HepG2 (cell line): ENCODE measurements around the gene ANO9. TPM values are rescaled to one million over a fixed set of nuclear protein-coding genes. Genes with fewer than 3 reads are reported as not detected.

Source experiments
- ATAC-seq: fragments of 200-7000 bp; cut with Tn5 transposase; 3 replicates; pipeline ENCODE4 v1.9.1; 2020; ENCODE audit warnings: mild to moderate bottlenecking, moderate library complexity
- BruUV-seq: library from RNA; stranded (reverse); fragments of 400-500 nt; replicated peaks from 2 replicates; lab custom pipeline; 2021; lab: Mats Ljungman, UMichigan
- CTCF ChIA-PET: fragments of 300-600 bp; formaldehyde crosslinking; extraction: SDS; loops from one replicate; lab custom pipeline; 2021; ENCODE audit warnings: low total read pairs, inconsistent platforms, low intra/inter-chr PET ratio; lab: Yijun Ruan, JAX
- POLR2A ChIA-PET: fragments of 350-600 bp; sonication (Branson Sonifier 250); formaldehyde crosslinking; loops from one replicate; lab custom pipeline; 2020; ENCODE audit warnings: antibody characterized with exemption, inconsistent platforms; lab: Yijun Ruan, JAX
- DNase-seq: peaks from one replicate; pipeline ENCODE4 v3.0.0-alpha.2; 2015; ENCODE audit warnings: low spot score
- FAIRE-seq: peaks from 3 replicates; lab custom pipeline; 2011; peaks lifted over from hg19 to GRCh38; lab: Jason Lieb, UNC
- H2AFZ ChIP-seq: one replicate; pipeline ENCODE4 v1.6.1; 2011; ENCODE audit warnings: low read length, inconsistent platforms
- H3K27ac ChIP-seq: fragments of 300-600 bp; 3 replicates; pipeline ENCODE4 v1.8.0; 2011; ENCODE audit warnings: mixed run types, mild to moderate bottlenecking, mixed read lengths, low read length, inconsistent platforms; ENCODE audit not compliant: insufficient read depth; ENCODE audit errors: extremely low read length
- H3K27me3 ChIP-seq, 2 experiments: fragments of 200-600 bp in 1 of 2; 2 replicates in 1 of 2; 3 replicates in 1 of 2; pipeline versions ENCODE4 v1.6.0 to v1.8.0; 2011; ENCODE audit warnings: low read length in 2 of 2, mild to moderate bottlenecking in 2 of 2, moderate library complexity in 2 of 2, inconsistent platforms in 1 of 2; ENCODE audit not compliant: insufficient read depth in 2 of 2, control insufficient read depth in 1 of 2
- H3K36me3 ChIP-seq, 2 experiments: fragments of 200-600 bp in 1 of 2; replicated peaks in 1 of 2; 2 replicates in 1 of 2; 3 replicates in 1 of 2; pipeline versions ENCODE4 v1.5.1 to v1.8.0; 2011; ENCODE audit warnings: low read length in 2 of 2, inconsistent platforms in 1 of 2; ENCODE audit not compliant: insufficient read depth in 2 of 2, control insufficient read depth in 1 of 2
- H3K4me1 ChIP-seq: 2 replicates; pipeline ENCODE4 v1.5.1; 2012; ENCODE audit warnings: low read length, inconsistent platforms; ENCODE audit not compliant: insufficient read depth
- H3K4me2 ChIP-seq: 2 replicates; pipeline ENCODE4 v1.6.0; 2011; ENCODE audit warnings: low read depth, low read length, inconsistent platforms
- H3K4me3 ChIP-seq, 3 experiments: fragments of 200-600 bp in 1 of 3; sonication (generic), shearing (Covaris generic) in 1 of 3; replicated peaks in 1 of 3; 2 replicates each; pipeline ENCODE4 v1.5.1; 2011 to 2016; ENCODE audit warnings: low read length in 3 of 3, inconsistent platforms in 2 of 3, low read depth in 2 of 3, mild to moderate bottlenecking in 2 of 3, control low read depth in 1 of 3, mixed read lengths in 1 of 3; ENCODE audit not compliant: insufficient read depth in 1 of 3
- H3K79me2 ChIP-seq: one replicate; pipeline ENCODE4 v1.6.1; 2011; ENCODE audit warnings: low read length, inconsistent platforms; ENCODE audit not compliant: insufficient read depth
- H3K9ac ChIP-seq: 2 replicates; pipeline ENCODE4 v1.6.0; 2011; ENCODE audit warnings: mild to moderate bottlenecking, low read depth, low read length, inconsistent platforms; ENCODE audit not compliant: insufficient read depth
- H3K9me3 ChIP-seq: 2 replicates; pipeline ENCODE4 v1.5.1; 2012; ENCODE audit warnings: mild to moderate bottlenecking, low read length
- H4K20me1 ChIP-seq: 2 replicates; pipeline ENCODE4 v1.6.0; 2011; ENCODE audit warnings: inconsistent platforms, mild to moderate bottlenecking, low read length, moderate library complexity; ENCODE audit not compliant: insufficient read depth
- EED ChIP-seq: sonication (generic); formaldehyde crosslinking; IDR thresholded peaks from 2 replicates; pipeline ENCODE4 v1.5.0; 2020; ENCODE audit warnings: mild to moderate bottlenecking, missing genetic modification reagents
- GMEB1 ChIP-seq: sonication (generic); formaldehyde crosslinking; IDR thresholded peaks from 2 replicates; pipeline ENCODE4 v1.5.1; 2020; ENCODE audit warnings: missing genetic modification reagents, mild to moderate bottlenecking, borderline replicate concordance
- MAFG ChIP-seq: sonication (generic); formaldehyde crosslinking; IDR thresholded peaks from 2 replicates; pipeline ENCODE4 v1.5.1; 2020; ENCODE audit warnings: mild to moderate bottlenecking, missing genetic modification reagents
- MEIS2 ChIP-seq: sonication (generic); formaldehyde crosslinking; IDR thresholded peaks from 2 replicates; pipeline ENCODE4 v1.9.0; 2021; ENCODE audit warnings: mild to moderate bottlenecking, missing genetic modification reagents
- SOX13 ChIP-seq, 3 experiments: fragments of 450-650 bp in 1 of 3; sonication (generic) in 1 of 3; formaldehyde crosslinking in 1 of 3; IDR thresholded peaks in 2 of 3; conservative IDR thresholded peaks in 1 of 3; 2 replicates each; pipeline versions ENCODE4 v1.5.0 to v1.6.1; 2016 to 2020; ENCODE audit warnings: antibody characterized with exemption in 1 of 3, mild to moderate bottlenecking in 1 of 3, missing compliant biosample characterization in 1 of 3, missing genetic modification reagents in 1 of 3, moderate library complexity in 1 of 3
- STAG1 ChIP-seq: sonication (generic); formaldehyde crosslinking; IDR thresholded peaks from 2 replicates; pipeline ENCODE4 v1.4.0; 2020; ENCODE audit warnings: missing genetic modification reagents
- ZNF615 ChIP-seq: sonication (generic); formaldehyde crosslinking; IDR thresholded peaks from 2 replicates; pipeline ENCODE4 v1.5.0; 2020; ENCODE audit warnings: mild to moderate bottlenecking, missing genetic modification reagents, borderline replicate concordance
- ZNF768 ChIP-seq: sonication (generic); formaldehyde crosslinking; IDR thresholded peaks from 2 replicates; pipeline ENCODE4 v1.4.0; 2020; ENCODE audit warnings: missing genetic modification reagents
- ZNF816 ChIP-seq: sonication (generic); formaldehyde crosslinking; IDR thresholded peaks from 2 replicates; pipeline ENCODE4 v1.8.0; 2022; ENCODE audit warnings: missing genetic modification reagents, mild to moderate bottlenecking, borderline replicate concordance
- ZNF83 ChIP-seq: sonication (generic); formaldehyde crosslinking; IDR thresholded peaks from 2 replicates; pipeline ENCODE4 v1.4.0; 2020; ENCODE audit warnings: missing genetic modification reagents, mild to moderate bottlenecking, borderline replicate concordance
- WGBS: methylation state at CpG from one replicate; pipeline ENCODE4 v1.1.6; 2017; ENCODE audit warnings: low lambda C conversion rate; 5-methylcytosine and 5-hydroxymethylcytosine counted together
- in situ Hi-C: cut with HindIII; loops from 2 replicates; pipeline ENCODE4 v1.10.0; 2017; ENCODE audit warnings: low pct_unique_long_range_greater_than_20kb; ENCODE audit not compliant: extremely low pct_ligation_motif_present
- intact Hi-C: fragments of 100-400 bp; cut with micrococcal nuclease; formaldehyde crosslinking; loops from one replicate; pipeline ENCODE4 v1.10.0; 2022; ENCODE audit not compliant: unreplicated experiment
- polyA plus RNA-seq, 8 experiments: library from polyadenylated mRNA; depleted of rRNA in 3 of 8; stranded (reverse) in 7 of 8; unstranded in 1 of 8; fragments of >200 nt; fragmentation: Illumina TruSeq in 4 of 8; extraction: Trizol in 4 of 8; gene quantifications; 2 replicates each; pipeline versions ENCODE4 v1.2.1 to v1.2.3, GENCODE V29; 2011 to 2016; ENCODE audit warnings: low read depth in 4 of 8, missing spikeins in 1 of 8, mixed read lengths in 1 of 8; ENCODE audit not compliant: insufficient read depth in 1 of 8
- total RNA-seq, 5 experiments: library from RNA; depleted of rRNA; stranded (reverse); fragments of >200 nt; fragmentation: Illumina TruSeq; extraction: Trizol; gene quantifications; 2 replicates each; pipeline ENCODE4 v1.2.3, GENCODE V29; 2016; ENCODE audit warnings: low read depth in 1 of 5

Gene ANO9
- total and polyA plus RNA-seq, 2 of the 13 experiments (the other 11 are each of a cell fraction or from before 2014, with no cell fraction given): 8.9 to 14.3 TPM

- no peak overlapping the region for H3K4me3 ChIP-seq
- BruUV-seq: no TSS peak
- 94% methylated on average over 6 of the region's 9 CpGs for WGBS
- no peak overlapping the region for H3K4me2 ChIP-seq
- POLR2A ChIA-PET: interaction anchor here (1.0 to 1.1 kb wide), 2 partner anchors 8 to 12 kb away, joined by 3 read pairs; partner anchors contain the start of gene PTDSS2
- H2AFZ ChIP-seq: no peak overlapping the region
- H3K9me3 ChIP-seq: no peaks in the 10 kb centered on the region
- H3K27ac ChIP-seq: no peak overlapping the region
- no peaks in the 10 kb centered on the region for H4K20me1 ChIP-seq
- no peak for DNase-seq
- H3K4me1 ChIP-seq: no peaks in the 10 kb centered on the region
- H3K79me2 ChIP-seq: peaks cover 18% of the 10 kb centered on the region
- no peak overlapping the region for H3K9ac ChIP-seq
- no peak for TF ChIP-seq GMEB1 (CRISPR knock-in tag)
- TF ChIP-seq MAFG: no peak
- TF ChIP-seq, all 625 proteins: peak for 0
- in situ Hi-C loops (no loop called here), intact Hi-C loops (no loop called here)
- CTCF ChIA-PET: no interaction called here
- ATAC-seq (no peak), FAIRE-seq (no peak)
- Histone ChIP-seq H3K27me3 (no peaks in the 10 kb centered on the region; a peak in 1 of 5 replicates), H3K36me3 (peaks cover 15 to 50% of the 10 kb centered on the region in 2 experiments)
Observed at GRCh38 chr11:461626-462025, 19.8 kb upstream of the ANO9 start.

- no peak for DNase-seq
- H3K36me3 ChIP-seq: peaks cover 15 to 50% of the 10 kb centered on the region in 2 experiments
- H3K9me3 ChIP-seq: no peaks in the 10 kb centered on the region
- no peak for FAIRE-seq
- BruUV-seq: no TSS peak
- H3K4me1 ChIP-seq: no peaks in the 10 kb centered on the region
- ChIA-PET POLR2A (interaction anchor here (1.0 to 1.1 kb wide), 2 partner anchors 9 to 11 kb away, joined by 3 read pairs; partner anchors contain the start of gene PTDSS2), CTCF (no interaction called here)
- H3K9ac ChIP-seq: no peak overlapping the region
- intact Hi-C loops: no loop called here
- H3K4me2 ChIP-seq: no peak overlapping the region
- H3K27ac ChIP-seq: no peak overlapping the region
- WGBS: 97% methylated on average over 37 of the region's 41 CpGs
- H3K27me3 ChIP-seq: no peaks in the 10 kb centered on the region; a peak in 1 of 5 replicates
- no peaks in the 10 kb centered on the region for H4K20me1 ChIP-seq
- H3K4me3 ChIP-seq: no peak overlapping the region
- H3K79me2 ChIP-seq: peaks cover 20% of the 10 kb centered on the region
- H2AFZ ChIP-seq: no peak overlapping the region
- no peak for ATAC-seq
- in situ Hi-C loops: no loop called here
- no peak for TF ChIP-seq ZNF83 (CRISPR knock-in tag)
- no peak for TF ChIP-seq ZNF615
- TF ChIP-seq ZNF816: no peak
- no peak for TF ChIP-seq STAG1 (CRISPR knock-in tag)
- no peak for TF ChIP-seq MEIS2 (CRISPR knock-in tag)
- no peak for TF ChIP-seq EED (CRISPR knock-in tag)
- no peak for TF ChIP-seq SOX13 (IDR thresholded peaks at IDR 0.05)
- no peak for TF ChIP-seq SOX13 (CRISPR knock-in tag; conservative IDR thresholded peaks at IDR 0.05 in 1 of 2, IDR thresholded peaks at IDR 0.05 in 1 of 2)
- TF ChIP-seq ZNF768 (CRISPR knock-in tag): no peak
Observed at GRCh38 chr11:460331-461199, 18.8 kb upstream of the ANO9 start.
